Common myeloid progenitor, CD34-positive (primary cell): ENCODE measurements around the gene NFIA.

ENCODE experiments used
- CTCF ChIA-PET: fragments of 350-600 bp; sonication (Branson Sonifier 250); formaldehyde crosslinking; loops from one replicate; lab custom pipeline; 2021; ENCODE audit warnings: antibody characterized with exemption; lab: Charles Lee
- POLR2A ChIA-PET: fragments of 350-600 bp; sonication (Branson Sonifier 250); formaldehyde crosslinking; loops from one replicate; lab custom pipeline; 2021; ENCODE audit warnings: antibody characterized with exemption; lab: Charles Lee
- DNase-seq, 3 donors: peaks; one replicate each; pipeline versions ENCODE4 v3.0.0 to v3.0.0-alpha.2; 2013
- H3K27ac ChIP-seq, 2 experiments: 1 replicate in 1 of 2; 2 replicates in 1 of 2; pipeline ENCODE4 v1.7.0; 2013; ENCODE audit warnings: inconsistent platforms in 2 of 2, low read length in 2 of 2, mild to moderate bottlenecking in 2 of 2, low read depth in 1 of 2, moderate library complexity in 1 of 2; ENCODE audit not compliant: severe bottlenecking in 2 of 2, insufficient read depth in 1 of 2, poor library complexity in 1 of 2
- H3K27me3 ChIP-seq, 5 experiments: replicated peaks in 2 of 5; 1 replicate in 3 of 5; 2 replicates in 2 of 5; pipeline versions ENCODE4 v1.6.1 to v1.7.0; 2013; ENCODE audit warnings: low read length in 4 of 5, mild to moderate bottlenecking in 2 of 5, moderate library complexity in 2 of 5, inconsistent platforms in 1 of 5; ENCODE audit not compliant: insufficient read depth in 5 of 5, control insufficient read depth in 4 of 5
- H3K36me3 ChIP-seq, 4 experiments: 1 replicate in 2 of 4; 2 replicates in 2 of 4; pipeline versions ENCODE4 v1.6.1 to v1.7.0; 2013; ENCODE audit warnings: low read length in 3 of 4, control low read depth in 1 of 4, mild to moderate bottlenecking in 1 of 4; ENCODE audit not compliant: control insufficient read depth in 4 of 4, insufficient read depth in 4 of 4
- H3K4me1 ChIP-seq, 4 experiments: 1 replicate in 3 of 4; 2 replicates in 1 of 4; pipeline versions ENCODE4 v1.6.1 to v1.7.1; 2013; ENCODE audit warnings: low read length in 3 of 4, mild to moderate bottlenecking in 3 of 4, control low read depth in 1 of 4, inconsistent platforms in 1 of 4, moderate library complexity in 1 of 4; ENCODE audit not compliant: control insufficient read depth in 4 of 4, insufficient read depth in 4 of 4; ENCODE audit errors: control extremely low read depth in 1 of 4
- H3K4me3 ChIP-seq, 7 experiments: 1 replicate in 4 of 7; 2 replicates in 3 of 7; pipeline versions ENCODE4 v1.5.1 to v1.7.0; 2013; ENCODE audit warnings: mild to moderate bottlenecking in 7 of 7, low read length in 6 of 7, moderate library complexity in 6 of 7, inconsistent platforms in 2 of 7, low read depth in 2 of 7, control low read depth in 1 of 7; ENCODE audit not compliant: insufficient read depth in 4 of 7, control insufficient read depth in 1 of 7; ENCODE audit errors: extremely low read depth in 1 of 7
- H3K9me3 ChIP-seq, 5 experiments: 1 replicate in 4 of 5; 2 replicates in 1 of 5; pipeline versions ENCODE4 v1.6.1 to v1.7.1; 2013; ENCODE audit warnings: low read length in 4 of 5, mild to moderate bottlenecking in 2 of 5, inconsistent platforms in 1 of 5, low read depth in 1 of 5, moderate library complexity in 1 of 5; ENCODE audit not compliant: control insufficient read depth in 4 of 5, insufficient read depth in 2 of 5; ENCODE audit errors: control extremely low read depth in 1 of 5
- WGBS: methylation state at CpG from one replicate; pipeline ENCODE4 v1.1.5; 2013; ENCODE audit not compliant: insufficient coverage; 5-methylcytosine and 5-hydroxymethylcytosine counted together

Gene NFIA

DNA sequence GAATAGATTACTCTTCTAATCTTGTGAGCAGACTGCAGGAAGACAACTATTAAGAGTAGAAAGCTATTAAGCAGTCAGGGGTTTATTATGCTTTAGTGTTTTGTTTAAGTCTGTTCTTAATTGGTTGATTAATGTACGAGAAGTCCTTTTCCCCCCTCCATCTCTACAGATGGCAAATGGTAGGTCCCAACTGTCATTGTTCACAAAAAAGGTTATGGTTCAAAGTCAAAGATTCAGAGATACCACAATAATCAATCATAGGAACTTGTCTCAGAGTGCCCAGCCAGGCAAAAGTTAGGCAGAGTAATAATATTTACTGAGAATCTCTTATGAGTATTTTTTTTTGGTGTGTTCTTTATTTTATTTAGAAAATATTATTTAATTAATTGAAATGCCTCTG, 26.8 kb downstream of the NFIA start:
- no peak overlapping the region for H3K27ac ChIP-seq
- H3K9me3 ChIP-seq = peaks cover 0 to 4% (median 0%) of the 10 kb centered on the region in 5 experiments
- H3K4me3 ChIP-seq = no peak overlapping the region
- POLR2A ChIA-PET = no interaction called here
- no CpG with 5 or more reads among the region's 1 CpG for WGBS
- peak in 2 of 3 donors; percentile 64 to 77 for DNase-seq
- H3K27me3 ChIP-seq = no peaks in the 10 kb centered on the region
- no peaks in the 10 kb centered on the region for H3K36me3 ChIP-seq
- peaks cover 0 to 27% (median 5%) of the 10 kb centered on the region in 4 experiments for H3K4me1 ChIP-seq
- CTCF ChIA-PET = no interaction called here

DNA sequence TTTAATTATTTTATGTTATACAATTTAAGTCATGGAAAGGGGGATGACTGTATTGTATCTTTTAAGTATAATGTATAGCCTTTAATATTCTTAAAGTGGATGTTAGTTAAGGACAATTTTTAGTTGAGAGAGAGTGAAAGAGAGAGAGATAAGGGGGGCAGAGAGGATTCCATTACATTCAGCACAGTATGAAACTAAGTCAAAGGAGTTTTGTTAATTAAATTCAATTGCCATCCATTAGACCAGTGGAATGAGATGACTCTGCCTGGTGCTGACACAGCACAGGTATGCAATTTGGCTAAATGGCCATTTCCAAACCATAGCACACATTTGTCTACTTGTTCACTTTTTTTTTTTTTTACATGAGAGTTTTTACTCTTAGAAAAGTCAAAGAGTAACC, 27.5 kb downstream of the NFIA start:
- ChIA-PET CTCF (interaction anchor here (1.0 kb wide), 1 partner anchor 22 kb away, joined by 3 read pairs; no protein-coding TSS in a partner anchor), POLR2A (interaction anchor here (0.7 kb wide), 1 partner anchor 244 kb away, joined by 5 read pairs; no protein-coding TSS in a partner anchor)
- Histone ChIP-seq H3K27ac (no peak overlapping the region), H3K4me3 (no peak overlapping the region), H3K27me3 (no peaks in the 10 kb centered on the region), H3K9me3 (peaks cover 0 to 4% (median 0%) of the 10 kb centered on the region in 5 experiments), H3K4me1 (peaks cover 0 to 20% (median 3%) of the 10 kb centered on the region in 4 experiments), H3K36me3 (no peaks in the 10 kb centered on the region)
- no peak for DNase-seq

DNA sequence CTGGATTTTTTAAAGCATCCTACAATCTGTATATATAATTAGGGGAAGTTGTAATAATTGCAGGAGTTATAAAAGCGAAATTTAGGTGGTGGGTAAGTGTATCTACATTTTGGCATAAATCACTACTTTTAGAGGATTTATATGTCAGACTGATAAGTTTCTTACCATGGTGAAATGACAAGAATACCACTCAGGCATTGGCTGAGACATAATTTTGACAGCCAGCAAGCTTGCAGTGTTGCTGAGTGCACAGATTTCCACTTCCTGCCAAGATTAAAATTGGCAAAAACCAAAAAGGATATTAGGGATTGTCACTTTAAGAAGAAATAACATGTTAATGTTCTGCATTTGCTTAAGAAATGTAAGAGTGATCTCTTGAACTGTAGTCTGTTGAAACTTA, 28.2 kb downstream of the NFIA start:
- POLR2A ChIA-PET = interaction anchor here (0.6 to 0.7 kb wide), 2 partner anchors 244 to 687 kb away, joined by 5 to 10 read pairs; no protein-coding TSS in a partner anchor
- WGBS = no CpG with 5 or more reads among the region's 1 CpG
- no peaks in the 10 kb centered on the region for H3K27me3 ChIP-seq
- H3K27ac ChIP-seq = no peak overlapping the region
- no peak overlapping the region for H3K4me3 ChIP-seq
- no peaks in the 10 kb centered on the region for H3K36me3 ChIP-seq
- CTCF ChIA-PET = interaction anchor here (0.9 to 1.0 kb wide), 2 partner anchors 21 to 30 kb away, joined by 3 to 4 read pairs; no protein-coding TSS in a partner anchor
- H3K4me1 ChIP-seq = peaks cover 2 to 21% (median 7%) of the 10 kb centered on the region in 4 experiments
- peak in 1 of 3 donors; percentile 28 for DNase-seq
- peaks cover 0 to 4% (median 0%) of the 10 kb centered on the region in 5 experiments for H3K9me3 ChIP-seq

DNA sequence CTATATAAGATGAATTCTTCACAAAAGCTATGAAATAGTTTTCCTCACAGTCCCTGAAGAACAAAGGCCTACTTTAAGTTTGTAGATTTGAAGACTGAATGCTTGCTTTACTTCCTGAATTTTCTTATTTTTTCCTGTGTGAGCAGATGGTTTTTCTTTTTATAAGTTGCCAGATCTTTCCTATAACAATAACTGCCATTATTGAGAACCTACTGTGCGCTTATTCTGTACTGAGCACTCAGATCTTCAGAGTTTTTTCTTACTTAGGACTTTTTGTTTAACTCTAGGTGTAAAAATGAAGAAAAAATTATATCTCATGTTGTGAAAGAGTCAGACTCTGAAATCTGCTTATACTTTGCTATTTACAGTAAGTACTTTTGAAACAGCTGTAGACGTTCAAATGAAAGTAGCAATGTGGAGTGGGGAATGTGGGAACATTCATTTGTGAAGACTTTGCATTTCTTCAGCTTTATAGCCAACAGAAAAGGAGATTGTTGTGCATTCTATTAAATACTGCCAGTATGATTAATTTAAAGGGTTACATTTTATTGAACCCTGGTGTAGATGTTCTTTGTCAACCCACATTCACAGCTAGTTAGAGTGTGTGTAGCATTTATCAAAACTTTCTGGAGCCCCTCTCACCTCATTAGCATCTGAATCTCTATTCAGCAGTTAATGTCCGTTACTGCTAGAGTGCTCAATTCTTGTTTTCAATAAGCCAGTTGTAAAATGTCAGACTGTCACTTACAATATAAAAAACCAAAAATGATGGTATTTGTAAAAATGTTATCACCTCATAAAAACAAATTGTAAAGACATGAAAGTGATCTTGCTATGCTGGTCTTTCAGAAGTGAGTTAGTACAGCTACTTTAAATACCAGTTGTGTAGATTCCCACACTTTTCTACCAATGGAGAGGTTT, 29.0 kb downstream of the NFIA start:
- H3K4me1 ChIP-seq = peaks cover 2 to 16% (median 8%) of the 10 kb centered on the region in 4 experiments
- no peaks in the 10 kb centered on the region for H3K27me3 ChIP-seq
- POLR2A ChIA-PET = interaction anchor here (0.6 kb wide), 1 partner anchor 686 kb away, joined by 10 read pairs; no protein-coding TSS in a partner anchor
- H3K27ac ChIP-seq = no peak overlapping the region
- no peak for DNase-seq
- peaks cover 0 to 4% (median 0%) of the 10 kb centered on the region in 5 experiments for H3K9me3 ChIP-seq
- 83% methylated on average over 1 of the region's 3 CpGs for WGBS
- CTCF ChIA-PET = interaction anchor here (0.9 to 1.1 kb wide), 4 partner anchors 9 to 29 kb away, joined by 3 to 4 read pairs (median 3); no protein-coding TSS in a partner anchor
- H3K36me3 ChIP-seq = no peaks in the 10 kb centered on the region
- H3K4me3 ChIP-seq = no peak overlapping the region

DNA sequence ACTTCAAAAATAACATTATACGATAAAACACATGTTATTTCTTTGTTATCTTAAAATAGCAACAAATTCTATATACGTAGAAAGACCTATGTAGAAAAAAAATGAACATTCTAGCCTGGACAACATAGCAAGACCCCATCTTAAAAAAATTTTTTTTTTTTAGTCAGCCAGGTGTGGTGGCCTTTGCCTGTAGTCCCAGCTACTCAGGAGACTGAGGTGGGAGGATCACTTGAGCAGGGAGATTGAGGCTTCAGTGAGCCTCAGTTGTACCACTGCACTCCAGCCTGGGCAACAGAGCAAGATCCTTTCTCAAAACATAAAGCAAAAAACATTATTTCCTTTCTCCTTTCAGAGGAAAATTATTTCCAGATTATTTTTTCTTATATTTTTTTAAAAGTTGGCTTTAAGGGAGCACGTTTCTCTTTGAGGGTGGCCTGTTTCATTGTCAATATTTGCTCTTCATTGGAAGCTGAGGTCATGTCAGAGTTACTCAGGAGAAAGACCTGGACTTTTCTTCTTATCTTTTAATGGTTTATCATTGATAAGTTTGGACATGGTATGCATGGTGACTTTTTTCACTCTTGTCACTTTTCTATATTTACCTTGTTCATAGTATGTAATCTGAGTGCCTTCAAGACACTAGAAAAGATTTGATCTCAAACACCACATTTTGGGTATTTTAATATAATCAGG, 32.0 kb downstream of the NFIA start:
- Histone ChIP-seq H3K4me1 (peaks cover 2 to 16% (median 8%) of the 10 kb centered on the region in 4 experiments), H3K9me3 (no peaks in the 10 kb centered on the region), H3K36me3 (no peaks in the 10 kb centered on the region), H3K4me3 (no peak overlapping the region), H3K27me3 (no peaks in the 10 kb centered on the region), H3K27ac (no peak overlapping the region)
- CTCF ChIA-PET = interaction anchor here (1.4 kb wide), 1 partner anchor 16 kb away, joined by 3 read pairs; no protein-coding TSS in a partner anchor
- WGBS = no CpG with 5 or more reads among the region's 3 CpGs
- DNase-seq = no peak
- POLR2A ChIA-PET = interaction anchor here (1.1 kb wide), 1 partner anchor 16 kb away, joined by 3 read pairs; no protein-coding TSS in a partner anchor

DNA sequence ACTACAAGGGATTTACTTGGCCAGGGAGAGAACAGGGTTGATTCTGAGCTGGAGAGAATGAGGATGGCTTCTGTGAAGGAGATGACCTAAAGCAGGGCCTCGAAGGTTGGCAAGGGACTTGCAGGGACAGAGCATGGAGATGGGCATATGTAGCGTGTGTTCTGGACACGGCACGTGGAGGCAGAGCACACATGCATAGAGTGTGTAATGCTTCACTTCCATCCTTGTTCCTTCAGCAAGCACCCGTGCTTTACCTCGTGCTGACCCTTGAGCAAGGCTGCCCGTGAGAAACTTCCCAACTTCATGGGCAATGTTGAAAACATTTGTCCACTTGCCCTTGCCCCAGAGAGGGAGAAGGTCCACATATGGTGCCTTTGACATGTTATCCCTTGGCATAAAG, 33.1 kb downstream of the NFIA start:
- no peaks in the 10 kb centered on the region for H3K36me3 ChIP-seq
- no peak overlapping the region for H3K4me3 ChIP-seq
- no peaks in the 10 kb centered on the region for H3K27me3 ChIP-seq
- POLR2A ChIA-PET = interaction anchor here (0.7 to 1.1 kb wide), 2 partner anchors 15 to 17 kb away, joined by 3 read pairs; no protein-coding TSS in a partner anchor
- H3K4me1 ChIP-seq = peaks cover 2 to 16% (median 8%) of the 10 kb centered on the region in 4 experiments
- WGBS = 96% methylated on average over 4 of the region's 7 CpGs
- CTCF ChIA-PET = interaction anchor here (1.4 kb wide), 1 partner anchor 15 kb away, joined by 3 read pairs; no protein-coding TSS in a partner anchor
- H3K9me3 ChIP-seq = no peaks in the 10 kb centered on the region
- DNase-seq = no peak
- H3K27ac ChIP-seq = no peak overlapping the region
